K562 (cell line): Measurements from ENCODE around the gene ARMC7. TPM values are rescaled to one million over a fixed set of nuclear protein-coding genes. Genes with fewer than 3 reads are reported as not detected.

Source experiments
- ATF3 ChIP-seq, 2 experiments: fragments of 450-650 bp in 1 of 2; sonication (generic) in 1 of 2; formaldehyde crosslinking in 1 of 2; IDR thresholded peaks in 1 of 2; conservative IDR thresholded peaks in 1 of 2; 2 replicates each; pipeline versions ENCODE4 v1.6.1 to v1.8.1; 2016 to 2023; ENCODE audit warnings: mild to moderate bottlenecking in 2 of 2, moderate library complexity in 2 of 2, inconsistent platforms in 1 of 2, missing genetic modification reagents in 1 of 2
- ATF6 ChIP-seq: sonication (generic); formaldehyde crosslinking; IDR thresholded peaks from 2 replicates; pipeline ENCODE4 v1.4.0; 2020; ENCODE audit warnings: mild to moderate bottlenecking, missing genetic modification reagents
- CAMTA2 ChIP-seq: fragments of 250-450 bp; sonication (Bioruptor Pico); conservative IDR thresholded peaks from 2 replicates; pipeline ENCODE4 v1.5.1; 2022
- CXXC5 ChIP-seq: fragments of 250-450 bp; sonication (Bioruptor Pico); IDR thresholded peaks from 2 replicates; pipeline ENCODE4 v1.8.0; 2022; ENCODE audit warnings: inconsistent platforms, mild to moderate bottlenecking, moderate library complexity
- DACH1 ChIP-seq: fragments of 450-650 bp; IDR thresholded peaks from 2 replicates; pipeline ENCODE4 v1.6.1; 2018; ENCODE audit not compliant: partially characterized antibody
- E2F3 ChIP-seq: fragments of 250-450 bp; sonication (Bioruptor Pico); IDR thresholded peaks from 2 replicates; pipeline ENCODE4 v1.4.0; 2020; ENCODE audit warnings: mild to moderate bottlenecking
- EP400 ChIP-seq: fragments of 450-650 bp; IDR thresholded peaks from 2 replicates; pipeline ENCODE4 v1.6.1; 2017; ENCODE audit warnings: antibody characterized with exemption, mild to moderate bottlenecking, moderate library complexity
- ETV6 ChIP-seq, 3 experiments: fragments of 150-350 bp in 1 of 3; sonication (generic) in 1 of 3; formaldehyde crosslinking in 1 of 3; IDR thresholded peaks; 2 replicates each; pipeline versions ENCODE4 v1.6.1 to v1.8.0; 2014 to 2022; ENCODE audit warnings: borderline replicate concordance in 2 of 3, low read depth in 2 of 3, antibody characterized with exemption in 1 of 3, low read length in 1 of 3, mild to moderate bottlenecking in 1 of 3, missing genetic modification reagents in 1 of 3
- HDAC6 ChIP-seq: IDR thresholded peaks from 2 replicates; pipeline ENCODE4 v1.6.1; 2012; ENCODE audit warnings: low read depth, mild to moderate bottlenecking, control low read depth, inconsistent platforms, low read length, moderate library complexity
- MAFK ChIP-seq: IDR thresholded peaks from 2 replicates; pipeline ENCODE4 v1.6.1; 2011; ENCODE audit warnings: low read length, improper control_type of control experiment
- NCOA1 ChIP-seq: fragments of 450-650 bp; IDR thresholded peaks from 2 replicates; pipeline ENCODE4 v1.6.1; 2016; ENCODE audit warnings: low read depth
- NUFIP1 ChIP-seq: fragments of 450-650 bp; IDR thresholded peaks from 2 replicates; pipeline ENCODE4 v1.6.1; 2018; ENCODE audit not compliant: partially characterized antibody
- RBM25 ChIP-seq: fragments of 200-400 bp; formaldehyde crosslinking; IDR thresholded peaks from 2 replicates; pipeline ENCODE4 v1.6.1; 2018; ENCODE audit warnings: low read length, low read depth, moderate library complexity; ENCODE audit not compliant: severe bottlenecking
- SAP30 ChIP-seq: fragments of 200-600 bp; sonication (generic); IDR thresholded peaks from 2 replicates; pipeline ENCODE4 v1.6.1; 2012; ENCODE audit warnings: borderline replicate concordance, low read depth, mild to moderate bottlenecking, moderate library complexity, low read length, control low read depth, inconsistent platforms; ENCODE audit not compliant: insufficient read depth, poor library complexity, severe bottlenecking
- SIRT6 ChIP-seq: IDR thresholded peaks from one replicate; pipeline ENCODE4 v1.6.1; 2012; ENCODE audit warnings: low read depth, mild to moderate bottlenecking, control low read depth, inconsistent platforms, low read length, moderate library complexity
- SP1 ChIP-seq: sonication (generic); formaldehyde crosslinking; IDR thresholded peaks from 2 replicates; pipeline ENCODE4 v1.8.1; 2022; ENCODE audit warnings: mild to moderate bottlenecking, missing genetic modification reagents
- ZBTB12 ChIP-seq: fragments of 250-450 bp; sonication (Bioruptor Pico); IDR thresholded peaks from 2 replicates; pipeline ENCODE4 v1.4.0; 2020
- ZFP36 ChIP-seq: fragments of 150-350 bp; IDR thresholded peaks from 2 replicates; pipeline ENCODE4 v1.6.1; 2018; ENCODE audit warnings: low read length, low read depth; ENCODE audit not compliant: partially characterized antibody
- ZFX ChIP-seq: sonication (generic); formaldehyde crosslinking; IDR thresholded peaks from 2 replicates; pipeline ENCODE4 v1.8.0; 2022; ENCODE audit warnings: mild to moderate bottlenecking, missing genetic modification reagents, moderate library complexity
- ZNF217 ChIP-seq: sonication (generic); formaldehyde crosslinking; IDR thresholded peaks from 2 replicates; pipeline ENCODE4 v1.8.0; 2022; ENCODE audit warnings: mild to moderate bottlenecking, missing genetic modification reagents
- ZNF639 ChIP-seq, 2 experiments: fragments of 200-800 bp in 1 of 2; sonication (Bioruptor generic) in 1 of 2; sonication (generic) in 1 of 2; formaldehyde crosslinking in 1 of 2; IDR thresholded peaks in 1 of 2; conservative IDR thresholded peaks in 1 of 2; 2 replicates each; pipeline versions ENCODE4 v1.5.0 to v1.6.1; 2016 to 2020; ENCODE audit warnings: missing compliant biosample characterization in 1 of 2, missing genetic modification characterization in 1 of 2, missing genetic modification reagents in 1 of 2
- polyA plus RNA-seq, 8 experiments: library from polyadenylated mRNA; depleted of rRNA in 4 of 8; stranded (reverse) in 5 of 8; unstranded in 3 of 8; fragments of >200 nt; fragmentation: Nextera tagmentation in 2 of 8; fragmentation: Illumina TruSeq in 1 of 8; extraction: Ambion mirVana in 2 of 8; extraction: Trizol in 1 of 8; gene quantifications; 2 replicates each; pipeline versions ENCODE4 v1.2.1 to v1.2.3, GENCODE V29; 2011 to 2014; ENCODE audit warnings: inconsistent platforms in 1 of 8, missing spikeins in 1 of 8
- total RNA-seq, 7 experiments: library from RNA; depleted of rRNA in 6 of 7; stranded (reverse); fragments of >200 nt in 6 of 7; fragmentation: Illumina TruSeq in 2 of 7; extraction: Trizol in 2 of 7; gene quantifications; 2 replicates each; pipeline versions ENCODE4 v1.2.1 to v1.2.3, GENCODE V29; 2011 to 2021; ENCODE audit warnings: low replicate concordance in 1 of 7

Gene ARMC7
- total and polyA plus RNA-seq, 9 of the 15 experiments (the other 6 are each of a cell fraction or from before 2014, with no cell fraction given): 1.4 to 15.2 (median 5.9) TPM

- TF ChIP-seq EP400 (peak; percentile 77), ZNF217 (no peak), ZFX (CRISPR knock-in tag) (peak; percentile 88), SIRT6 (no peak), ZNF639 (CRISPR knock-in tag; conservative IDR thresholded peaks at IDR 0.05 in 1 of 2, IDR thresholded peaks at IDR 0.05 in 1 of 2) (peak in 1 of 2 experiments; percentile 80; a peak in 2 of 4 replicates), RBM25 (peak; percentile 29), ATF3 (IDR thresholded peaks at IDR 0.05) (no peak), ATF3 (CRISPR knock-in tag; conservative IDR thresholded peaks at IDR 0.05) (no peak), SP1 (CRISPR knock-in tag) (peak; percentile 54; the same call in 1 of the 2 replicates), NCOA1 (no peak), HDAC6 (no peak), NUFIP1 (no peak), ZBTB12 (CRISPR knock-in tag) (no peak), SAP30 (peak; percentile 64), MAFK (no peak), CXXC5 (peak; percentile 96), ATF6 (CRISPR knock-in tag) (peak; percentile 82; the same call in 1 of the 2 replicates), ETV6 (IDR thresholded peaks at IDR 0.05; ENCODE audit: borderline replicate concordance in 1 of 2, low read depth in 2 of 2, low read length in 1 of 2) (0 out of 4 replicates have a peak, but pooled peaks of 1 of the 2 experiments have one; percentile 22), ETV6 (CRISPR knock-in tag; IDR thresholded peaks at IDR 0.05; ENCODE audit: borderline replicate concordance) (no peak), DACH1 (no peak), E2F3 (CRISPR knock-in tag) (peak; percentile 79), CAMTA2 (0 out of 2 replicates have a peak, but pooled peaks have one; percentile 13), ZFP36 (no peak)
These were observed 21.7 kb downstream of the ARMC7 start, which contains the start of gene NT5C (continued) for GRCh38 chr17:75131278-75132017.
